Left ventricle myocardium inferior (tissue), 1 donor: Measurements from ENCODE around the gene NR2C2. TPM values are rescaled to one million over a fixed set of nuclear protein-coding genes. Genes with fewer than 3 reads are reported as not detected.

Source experiments
- DNase-seq: peaks from one replicate; pipeline ENCODE4 v3.0.0-alpha.2; 2020
- H3K27ac ChIP-seq: fragments of 200-600 bp; replicated peaks from 2 replicates; pipeline ENCODE4 v1.8.0; 2021
- H3K27me3 ChIP-seq: fragments of 200-600 bp; 2 replicates; pipeline ENCODE4 v1.8.0; 2021; ENCODE audit warnings: low read depth
- H3K36me3 ChIP-seq: fragments of 200-600 bp; 2 replicates; pipeline ENCODE4 v1.8.0; 2021
- H3K4me1 ChIP-seq: fragments of 200-600 bp; 2 replicates; pipeline ENCODE4 v1.8.0; 2021
- H3K4me3 ChIP-seq: fragments of 200-600 bp; 2 replicates; pipeline ENCODE4 v1.8.0; 2021; ENCODE audit warnings: mild to moderate bottlenecking, moderate library complexity
- H3K9me3 ChIP-seq: fragments of 200-600 bp; replicated peaks from 2 replicates; pipeline ENCODE4 v1.8.0; 2021
- CTCF ChIP-seq: fragments of 200-600 bp; IDR thresholded peaks from 2 replicates; pipeline ENCODE4 v1.8.0; 2021; ENCODE audit warnings: antibody characterized with exemption, mild to moderate bottlenecking, borderline replicate concordance
- intact Hi-C: fragments of 100-400 bp; cut with micrococcal nuclease; formaldehyde crosslinking; loops from one replicate; pipeline ENCODE4 v1.11.0; 2022
- total RNA-seq: library from RNA; stranded (reverse); fragmentation: NEBNext Ultra II Directional; extraction: Animal tissue kit (Norgen Biotek cat#: 25700); gene quantifications from one replicate; pipeline ENCODE4 v1.2.1, GENCODE V29; 2021
- donor health status: DM: no; HTN: yes; CAD: no; lungs with severe emphysema.

NR2C2 gene
- total RNA-seq, 1 donor from 2014 or later = 27.4 TPM

DNA sequence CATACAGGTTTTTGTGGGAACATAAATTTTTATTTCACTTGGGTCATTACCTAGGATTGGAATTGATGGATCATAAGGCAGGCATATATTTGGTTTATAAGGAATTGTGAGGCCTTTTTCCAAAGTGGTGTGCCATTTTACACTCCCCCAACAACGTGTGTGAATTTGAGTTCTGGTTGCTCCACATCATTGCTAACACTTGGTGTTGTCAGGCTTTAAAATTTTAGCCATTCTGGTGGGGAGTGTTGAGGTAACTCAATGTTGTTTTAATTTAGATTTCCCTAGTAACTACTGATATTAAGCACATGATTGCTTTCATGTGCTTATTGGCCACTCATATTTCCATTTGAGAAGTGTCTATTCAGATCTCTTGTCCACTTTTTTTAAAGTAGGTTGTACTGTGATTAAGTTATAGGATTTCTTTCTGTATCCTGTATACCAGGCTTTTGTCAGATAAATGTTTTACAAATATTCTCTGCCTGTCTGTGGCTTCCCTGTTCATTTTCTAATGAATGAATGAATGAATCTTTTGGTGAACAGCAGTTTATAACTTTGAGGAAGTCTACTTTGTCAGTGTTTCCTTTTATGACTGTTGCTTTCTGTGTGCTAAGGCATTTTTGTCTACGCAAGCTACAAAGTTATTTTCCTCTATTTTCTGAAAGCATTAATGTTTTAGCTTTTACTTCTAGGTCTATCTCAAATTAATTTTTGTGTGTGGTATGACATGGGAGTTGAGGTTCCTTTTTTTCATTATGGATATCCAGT, 17.9 kb upstream of the NR2C2 start:
- H3K36me3 ChIP-seq = peaks cover 30% of the 10 kb centered on the region
- TF ChIP-seq CTCF = no peak
- no peaks in the 10 kb centered on the region for H3K9me3 ChIP-seq
- H3K27me3 ChIP-seq = no peaks in the 10 kb centered on the region
- no peaks in the 10 kb centered on the region for H3K4me1 ChIP-seq
- no peak overlapping the region for H3K27ac ChIP-seq
- DNase-seq = no peak
- intact Hi-C loops = no loop called here
- no peak overlapping the region for H3K4me3 ChIP-seq

- no peak for TF ChIP-seq CTCF
- no peaks in the 10 kb centered on the region for H3K27me3 ChIP-seq
- no peak overlapping the region for H3K27ac ChIP-seq
- no peaks in the 10 kb centered on the region for H3K9me3 ChIP-seq
- H3K36me3 ChIP-seq = peaks cover 25% of the 10 kb centered on the region
- no peak for DNase-seq
- no peak overlapping the region for H3K4me3 ChIP-seq
- no peaks in the 10 kb centered on the region for H3K4me1 ChIP-seq
- intact Hi-C loops = no loop called here
These were observed 13.5 kb upstream of the NR2C2 start for GRCh38 chr3:14933820-14934425.

GRCh38 chr3:14935592-14936345, 11.6 kb upstream of the NR2C2 start:
- Histone ChIP-seq H3K4me1 (no peaks in the 10 kb centered on the region), H3K27ac (no peak overlapping the region), H3K36me3 (peaks cover 25% of the 10 kb centered on the region), H3K9me3 (no peaks in the 10 kb centered on the region), H3K27me3 (no peaks in the 10 kb centered on the region), H3K4me3 (no peak overlapping the region)
- DNase-seq = no peak
- intact Hi-C loops = no loop called here
- TF ChIP-seq CTCF = no peak

DNA sequence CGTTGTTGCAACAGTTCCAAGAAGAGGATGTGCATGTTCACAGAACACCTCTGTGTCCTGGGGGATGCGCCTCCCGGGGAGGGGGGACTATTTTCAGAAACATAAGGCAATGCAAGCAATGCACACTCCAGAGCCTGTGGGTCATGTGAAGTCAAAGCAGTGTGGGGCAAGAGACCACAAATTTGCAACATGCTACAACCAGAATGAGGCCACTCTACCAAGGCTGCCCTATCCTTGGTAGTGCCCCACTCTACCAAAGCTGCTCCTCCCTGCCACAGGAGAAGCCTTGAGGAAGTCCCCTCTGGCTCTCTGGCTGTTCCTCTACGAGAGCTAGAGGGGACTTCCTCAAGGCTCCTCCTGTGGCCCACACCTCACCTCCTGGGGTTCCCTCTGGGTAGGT, 8.4 kb upstream of the NR2C2 start:
- no peak for TF ChIP-seq CTCF
- Histone ChIP-seq H3K27me3 (no peaks in the 10 kb centered on the region), H3K27ac (no peak overlapping the region), H3K9me3 (no peaks in the 10 kb centered on the region), H3K4me3 (no peak overlapping the region), H3K4me1 (peaks cover 19% of the 10 kb centered on the region), H3K36me3 (peaks cover 13% of the 10 kb centered on the region)
- intact Hi-C loops = no loop called here
- no peak for DNase-seq

- H3K9me3 ChIP-seq = no peaks in the 10 kb centered on the region
- no peak for TF ChIP-seq CTCF
- DNase-seq = no peak
- peaks cover 42% of the 10 kb centered on the region for H3K4me1 ChIP-seq
- peaks cover 28% of the 10 kb centered on the region for H3K36me3 ChIP-seq
- H3K27me3 ChIP-seq = no peaks in the 10 kb centered on the region
- intact Hi-C loops = no loop called here
- no peak overlapping the region for H3K4me3 ChIP-seq
- H3K27ac ChIP-seq = no peak overlapping the region
These were observed 5.5 kb upstream of the NR2C2 start for GRCh38 chr3:14941871-14942270.
